Mesenchymal stem cell (in vitro differentiated cells and primary cell): Measurements from ENCODE around the gene LIG4.

Experiments used
- DNase-seq: peaks from one replicate; pipeline ENCODE4 v3.0.0-alpha.2; 2013
- H2AFZ ChIP-seq: one replicate; pipeline ENCODE4 v1.6.1; 2013; ENCODE audit warnings: low read depth, mild to moderate bottlenecking, control low read depth, inconsistent platforms, low read length, moderate library complexity
- H2AK5ac ChIP-seq: 2 replicates; pipeline ENCODE4 v1.6.1; 2013; ENCODE audit warnings: low read length, moderate library complexity, mild to moderate bottlenecking, inconsistent platforms; ENCODE audit not compliant: severe bottlenecking
- H2BK120ac ChIP-seq: one replicate; pipeline ENCODE4 v1.6.1; 2013; ENCODE audit warnings: low read depth, mild to moderate bottlenecking, inconsistent platforms, low read length, moderate library complexity
- H2BK12ac ChIP-seq, 2 experiments: one replicate each; pipeline ENCODE4 v1.6.1; 2013; ENCODE audit warnings: inconsistent platforms in 2 of 2, low read length in 2 of 2, mild to moderate bottlenecking in 2 of 2, moderate library complexity in 2 of 2, control low read depth in 1 of 2
- H2BK15ac ChIP-seq: one replicate; pipeline ENCODE4 v1.6.1; 2013; ENCODE audit warnings: mild to moderate bottlenecking, low read depth, inconsistent platforms; ENCODE audit not compliant: poor library complexity, severe bottlenecking
- H2BK5ac ChIP-seq: 2 replicates; pipeline ENCODE4 v1.6.1; 2013; ENCODE audit warnings: low read depth, mild to moderate bottlenecking, low read length, control low read depth, inconsistent platforms; ENCODE audit not compliant: poor library complexity, severe bottlenecking
- H3K14ac ChIP-seq, 2 experiments: one replicate each; pipeline ENCODE4 v1.6.1; 2013; ENCODE audit warnings: inconsistent platforms in 2 of 2, low read length in 2 of 2, control low read depth in 1 of 2, mild to moderate bottlenecking in 1 of 2, moderate library complexity in 1 of 2
- H3K18ac ChIP-seq, 2 experiments: one replicate each; pipeline ENCODE4 v1.6.1; 2013; ENCODE audit warnings: inconsistent platforms in 2 of 2, low read length in 2 of 2, control low read depth in 1 of 2, low read depth in 1 of 2, mild to moderate bottlenecking in 1 of 2
- H3K23ac ChIP-seq, 2 experiments: one replicate each; pipeline ENCODE4 v1.6.1; 2013; ENCODE audit warnings: inconsistent platforms in 2 of 2, low read length in 2 of 2, mild to moderate bottlenecking in 2 of 2, moderate library complexity in 2 of 2, control low read depth in 1 of 2
- H3K27ac ChIP-seq: 2 replicates; pipeline ENCODE4 v1.5.1; 2013; ENCODE audit warnings: mild to moderate bottlenecking, moderate library complexity, low read length, control low read depth, inconsistent platforms; ENCODE audit not compliant: poor library complexity, severe bottlenecking
- H3K27me3 ChIP-seq, 2 experiments: 2 replicates each; pipeline versions ENCODE4 v1.6.1 to v1.7.0; 2013; ENCODE audit warnings: low read length in 2 of 2, mild to moderate bottlenecking in 2 of 2, moderate library complexity in 2 of 2, control low read depth in 1 of 2, inconsistent platforms in 1 of 2; ENCODE audit not compliant: control insufficient read depth in 1 of 2, insufficient read depth in 1 of 2
- H3K36me3 ChIP-seq, 2 experiments: 2 replicates each; pipeline versions ENCODE4 v1.6.1 to v1.7.0; 2013; ENCODE audit warnings: low read length in 2 of 2, control low read depth in 1 of 2, inconsistent platforms in 1 of 2, low read depth in 1 of 2, mild to moderate bottlenecking in 1 of 2; ENCODE audit not compliant: insufficient read depth in 2 of 2, control insufficient read depth in 1 of 2
- H3K4ac ChIP-seq, 2 experiments: one replicate each; pipeline ENCODE4 v1.6.1; 2013; ENCODE audit warnings: inconsistent platforms in 2 of 2, low read length in 2 of 2, mild to moderate bottlenecking in 2 of 2, moderate library complexity in 2 of 2, control low read depth in 1 of 2, low read depth in 1 of 2
- H3K4me1 ChIP-seq: 2 replicates; pipeline ENCODE4 v1.6.1; 2013; ENCODE audit warnings: low read depth, low read length, control low read depth; ENCODE audit not compliant: control insufficient read depth, insufficient read depth
- H3K4me2 ChIP-seq: 2 replicates; pipeline ENCODE4 v1.6.1; 2013; ENCODE audit warnings: low read length, mild to moderate bottlenecking, inconsistent platforms; ENCODE audit not compliant: poor library complexity, severe bottlenecking
- H3K4me3 ChIP-seq, 2 experiments: 2 replicates each; pipeline versions ENCODE4 v1.5.1 to v1.7.0; 2013; ENCODE audit warnings: low read length in 2 of 2, mild to moderate bottlenecking in 2 of 2, control low read depth in 1 of 2, low read depth in 1 of 2; ENCODE audit not compliant: insufficient read depth in 1 of 2
- H3K79me1 ChIP-seq: replicated peaks from 2 replicates; pipeline ENCODE4 v1.6.1; 2013; ENCODE audit warnings: mild to moderate bottlenecking, control low read depth, low read length, inconsistent platforms; ENCODE audit not compliant: poor library complexity, severe bottlenecking
- H3K9ac ChIP-seq: 2 replicates; pipeline ENCODE4 v1.7.0; 2013; ENCODE audit warnings: mild to moderate bottlenecking, low read length, moderate library complexity
- H3K9me3 ChIP-seq: 2 replicates; pipeline ENCODE4 v1.7.0; 2013; ENCODE audit warnings: mild to moderate bottlenecking, low read length; ENCODE audit not compliant: control insufficient read depth
- H4K8ac ChIP-seq: one replicate; pipeline ENCODE4 v1.6.1; 2013; ENCODE audit warnings: inconsistent platforms, mild to moderate bottlenecking, low read length, moderate library complexity
- H4K91ac ChIP-seq: one replicate; pipeline ENCODE4 v1.6.1; 2013; ENCODE audit warnings: mild to moderate bottlenecking, low read length, inconsistent platforms
- WGBS: methylation state at CpG from one replicate; pipeline ENCODE4 v1.1.7; 2013; ENCODE audit warnings: mixed read lengths; 5-methylcytosine and 5-hydroxymethylcytosine counted together

The LIG4 gene

DNA sequence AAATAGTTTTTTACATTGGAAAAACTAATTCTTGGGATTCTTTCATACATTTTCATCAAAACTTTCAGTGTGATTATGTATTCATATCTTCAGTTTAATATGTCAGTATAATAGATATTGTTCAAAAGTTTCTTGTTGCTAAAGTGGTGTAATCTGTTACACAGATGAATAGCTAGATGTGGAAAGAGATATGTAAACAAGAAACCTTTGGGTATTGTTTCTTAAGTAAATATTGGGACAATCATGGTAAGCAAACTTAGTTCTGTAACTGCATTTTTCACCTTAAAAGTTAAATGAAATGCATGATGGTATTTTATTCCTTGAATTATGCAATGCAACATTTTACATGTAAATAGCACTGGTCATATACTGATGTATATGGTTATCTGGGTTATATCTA lies 15.0 kb upstream of the LIG4 start:
- Histone ChIP-seq H3K79me1 (peaks cover 12% of the 10 kb centered on the region), H3K4ac (no peak overlapping the region), H2BK15ac (no peak overlapping the region), H3K36me3 (peaks cover 0 to 19% of the 10 kb centered on the region in 2 experiments), H2BK5ac (no peak overlapping the region), H3K23ac (no peak overlapping the region), H3K4me3 (no peak overlapping the region), H2BK12ac (no peak overlapping the region), H3K9ac (no peak overlapping the region), H4K8ac (no peak overlapping the region), H2AK5ac (no peak overlapping the region), H3K27ac (no peak overlapping the region), H3K18ac (no peak overlapping the region), H4K91ac (no peak overlapping the region), H2BK120ac (no peak overlapping the region), H3K27me3 (no peaks in the 10 kb centered on the region), H3K4me1 (peaks cover 2% of the 10 kb centered on the region), H3K9me3 (no peaks in the 10 kb centered on the region), H3K4me2 (no peak overlapping the region), H2AFZ (no peak overlapping the region), H3K14ac (no peak overlapping the region)
- no peak for DNase-seq

DNA sequence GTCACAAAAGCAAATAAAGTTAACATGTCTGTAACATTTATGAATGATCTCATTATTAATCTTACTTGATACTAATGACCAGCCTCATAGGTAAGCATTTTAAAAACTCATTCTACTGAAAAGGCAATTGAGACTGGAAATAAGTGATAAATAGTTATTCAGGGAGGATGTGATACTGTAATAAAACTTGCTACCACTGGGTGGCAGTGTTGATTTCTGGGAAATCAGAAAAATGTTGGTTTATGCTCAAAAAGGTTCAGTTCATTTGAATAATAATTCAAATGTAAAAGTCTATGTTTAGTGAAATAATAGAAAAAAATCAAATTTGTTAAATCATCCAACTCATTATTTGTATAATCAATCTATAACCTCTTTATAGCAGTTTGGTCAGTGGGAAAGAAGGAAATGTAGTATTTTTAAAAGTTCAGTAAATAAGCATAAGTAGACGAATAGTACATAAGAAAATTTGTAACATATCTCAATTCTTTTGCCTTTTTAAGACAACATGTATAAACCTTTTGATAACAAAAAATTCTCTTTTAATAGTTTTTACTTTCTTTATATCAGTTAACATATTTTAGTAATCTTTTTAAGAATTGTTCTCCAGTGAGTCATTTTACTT lies 12.4 kb upstream of the LIG4 start:
- H3K4me2 ChIP-seq = no peak overlapping the region
- H3K79me1 ChIP-seq = peaks cover 12% of the 10 kb centered on the region
- H3K23ac ChIP-seq = no peak overlapping the region
- peaks cover 0 to 19% of the 10 kb centered on the region in 2 experiments for H3K36me3 ChIP-seq
- no peak overlapping the region for H3K27ac ChIP-seq
- no peak overlapping the region for H2BK12ac ChIP-seq
- H3K14ac ChIP-seq = no peak overlapping the region
- H2AK5ac ChIP-seq = no peak overlapping the region
- no peak overlapping the region for H3K4ac ChIP-seq
- no peak overlapping the region for H2BK120ac ChIP-seq
- no peak overlapping the region for H3K18ac ChIP-seq
- H4K91ac ChIP-seq = no peak overlapping the region
- H3K4me3 ChIP-seq = no peak overlapping the region
- H2BK15ac ChIP-seq = no peak overlapping the region
- no peak overlapping the region for H2AFZ ChIP-seq
- H3K9ac ChIP-seq = peak overlapping the region; percentile 66
- H3K4me1 ChIP-seq = peaks cover 2% of the 10 kb centered on the region
- DNase-seq = peak; percentile 46
- WGBS = no CpG with 5 or more reads among the region's 1 CpG
- no peaks in the 10 kb centered on the region for H3K9me3 ChIP-seq
- no peak overlapping the region for H4K8ac ChIP-seq
- H3K27me3 ChIP-seq = no peaks in the 10 kb centered on the region
- no peak overlapping the region for H2BK5ac ChIP-seq

DNA sequence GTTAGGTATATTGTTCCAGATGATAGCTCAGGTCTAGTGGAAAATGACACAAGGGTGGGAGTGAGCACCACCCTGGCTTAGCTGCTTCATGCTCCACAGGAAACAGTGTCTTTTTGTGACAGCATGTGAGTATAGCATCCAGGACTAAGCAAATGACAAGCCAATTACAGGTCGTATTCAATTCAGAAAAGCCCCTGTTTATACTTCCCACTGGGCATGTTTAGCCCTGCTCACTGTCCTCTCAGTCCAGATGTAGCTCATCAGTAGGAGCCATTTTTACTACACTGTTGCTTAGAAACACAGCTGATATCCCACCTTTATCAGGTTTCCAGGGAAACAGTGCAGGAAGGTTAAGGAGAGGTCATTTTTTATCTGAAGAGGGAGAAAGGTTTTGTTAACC lies 10.8 kb upstream of the LIG4 start:
- Histone ChIP-seq H2BK15ac (no peak overlapping the region), H3K36me3 (peaks cover 0 to 19% of the 10 kb centered on the region in 2 experiments), H3K23ac (no peak overlapping the region), H2AFZ (no peak overlapping the region), H4K91ac (peak overlapping the region; percentile 15), H2BK120ac (no peak overlapping the region), H3K27me3 (no peaks in the 10 kb centered on the region), H3K4me3 (no peak overlapping the region), H2BK12ac (no peak overlapping the region), H3K79me1 (peaks cover 12% of the 10 kb centered on the region), H3K9ac (no peak overlapping the region), H2AK5ac (no peak overlapping the region), H3K27ac (no peak overlapping the region), H3K4ac (no peak overlapping the region), H3K14ac (no peak overlapping the region), H3K4me2 (no peak overlapping the region), H3K4me1 (peaks cover 2% of the 10 kb centered on the region), H3K18ac (no peak overlapping the region), H4K8ac (no peak overlapping the region), H3K9me3 (no peaks in the 10 kb centered on the region), H2BK5ac (no peak overlapping the region)
- 50% methylated on average over 1 of the region's 1 CpG for WGBS
- DNase-seq = no peak

DNA sequence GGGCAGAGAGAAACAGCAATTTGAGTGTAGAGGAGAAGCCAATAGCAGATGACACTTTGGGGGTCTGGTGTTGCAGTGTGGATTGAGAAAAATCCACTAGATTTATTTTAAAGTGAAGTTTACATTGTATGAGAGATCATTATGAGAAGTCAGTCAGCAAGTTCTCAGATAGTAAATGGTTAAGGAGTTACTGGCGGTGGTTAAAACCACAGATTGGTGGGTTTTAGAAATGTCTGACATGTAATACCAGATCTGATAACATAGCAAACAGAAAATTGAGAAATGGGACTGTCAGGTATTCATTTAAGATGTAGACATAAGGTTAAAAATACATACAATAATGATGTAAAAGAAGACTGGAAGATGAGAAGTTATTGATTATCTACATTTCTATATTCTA lies 10.1 kb upstream of the LIG4 start:
- Histone ChIP-seq H2AK5ac (no peak overlapping the region), H2BK120ac (no peak overlapping the region), H3K4ac (no peak overlapping the region), H2BK15ac (no peak overlapping the region), H2BK5ac (no peak overlapping the region), H4K91ac (no peak overlapping the region), H4K8ac (no peak overlapping the region), H2BK12ac (no peak overlapping the region), H3K27ac (no peak overlapping the region), H3K9ac (no peak overlapping the region), H3K23ac (no peak overlapping the region), H3K9me3 (no peaks in the 10 kb centered on the region), H3K14ac (no peak overlapping the region), H3K36me3 (peaks cover 0 to 15% of the 10 kb centered on the region in 2 experiments), H2AFZ (no peak overlapping the region), H3K4me2 (no peak overlapping the region), H3K4me1 (peaks cover 2% of the 10 kb centered on the region), H3K79me1 (peaks cover 12% of the 10 kb centered on the region), H3K18ac (no peak overlapping the region), H3K4me3 (no peak overlapping the region), H3K27me3 (no peaks in the 10 kb centered on the region)
- DNase-seq = no peak
- WGBS = 93% methylated on average over 1 of the region's 1 CpG
